Measurements from ENCODE around the gene KCTD20.

Gene KCTD20

DNA sequence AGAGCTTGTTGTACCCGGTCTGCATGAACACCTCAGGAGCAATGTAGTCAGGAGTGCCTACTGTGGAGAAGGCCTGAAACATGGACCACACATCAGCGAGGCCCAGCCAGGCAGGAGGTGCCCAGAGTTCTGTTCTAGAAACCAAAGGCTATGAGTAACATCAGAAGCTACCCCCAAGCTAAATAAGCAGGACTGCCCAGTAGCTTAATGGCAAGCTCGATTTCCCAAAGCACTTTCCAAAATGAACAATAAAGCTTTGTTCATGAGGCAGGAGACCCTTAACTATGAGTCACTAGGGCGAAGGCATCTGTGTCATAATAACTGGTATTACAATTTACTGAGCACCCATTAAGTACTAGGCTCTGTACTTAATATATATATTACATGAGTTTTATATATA is 57.1 kb downstream of the KCTD20 start:
- no peak for DNase-seq

DNA sequence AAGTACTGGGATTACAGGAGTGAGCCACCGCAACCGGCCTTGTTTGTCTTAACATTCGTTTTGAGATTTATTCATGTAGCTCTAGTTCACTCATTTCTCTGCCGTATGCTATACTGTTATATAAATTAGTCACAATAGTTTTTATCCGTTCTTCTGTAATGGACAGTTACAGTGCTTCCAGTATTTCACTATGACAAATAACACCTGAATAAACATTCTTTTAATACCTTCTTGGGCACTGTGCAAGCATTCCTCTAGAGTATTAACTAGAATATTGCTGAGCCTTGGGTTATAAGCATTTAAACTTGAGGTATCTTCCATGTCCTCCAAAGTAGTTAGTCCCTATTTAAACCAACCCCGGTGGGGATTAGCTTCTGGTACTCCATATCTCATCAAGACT is 58.9 kb downstream of the KCTD20 start:
- no peak for DNase-seq

DNA sequence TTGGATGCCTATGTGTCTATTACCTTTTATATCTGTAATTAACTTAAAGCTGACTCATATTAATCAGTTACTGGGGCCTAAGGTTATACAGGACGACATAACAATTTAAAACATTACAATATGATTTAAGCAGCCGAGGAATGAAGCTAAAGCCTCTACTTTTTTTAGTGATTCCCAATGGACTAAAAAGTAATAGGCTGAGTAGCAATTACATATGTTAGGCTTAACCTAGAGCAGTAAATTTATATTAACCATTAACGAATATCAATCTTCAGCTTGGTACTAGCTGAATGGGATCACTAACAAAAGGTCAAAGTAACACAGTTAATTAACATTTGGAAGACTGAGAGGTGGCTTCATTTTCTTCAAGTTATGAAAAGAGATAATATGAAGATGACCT is 61.4 kb downstream of the KCTD20 start:
- no peak for DNase-seq

DNA sequence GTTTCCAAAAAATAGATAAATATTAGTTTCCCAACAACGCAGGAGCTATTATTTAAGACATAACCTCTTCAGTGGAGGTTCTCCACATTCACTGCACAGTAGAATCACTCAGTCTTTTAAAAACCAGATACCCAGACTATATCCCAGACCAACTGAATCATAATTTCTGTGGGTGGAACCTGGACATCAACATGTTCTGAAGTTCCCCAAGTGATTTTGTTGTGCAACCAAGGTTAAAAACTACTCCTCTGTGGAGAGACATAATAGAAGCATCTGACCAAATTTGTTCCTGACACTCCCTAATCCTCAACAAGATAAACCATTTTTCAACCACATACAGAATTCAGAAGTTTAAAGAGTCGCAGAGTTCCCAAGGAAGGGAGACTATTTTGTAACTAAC is 62.2 kb downstream of the KCTD20 start:
- DNase-seq, result no peak

DNA sequence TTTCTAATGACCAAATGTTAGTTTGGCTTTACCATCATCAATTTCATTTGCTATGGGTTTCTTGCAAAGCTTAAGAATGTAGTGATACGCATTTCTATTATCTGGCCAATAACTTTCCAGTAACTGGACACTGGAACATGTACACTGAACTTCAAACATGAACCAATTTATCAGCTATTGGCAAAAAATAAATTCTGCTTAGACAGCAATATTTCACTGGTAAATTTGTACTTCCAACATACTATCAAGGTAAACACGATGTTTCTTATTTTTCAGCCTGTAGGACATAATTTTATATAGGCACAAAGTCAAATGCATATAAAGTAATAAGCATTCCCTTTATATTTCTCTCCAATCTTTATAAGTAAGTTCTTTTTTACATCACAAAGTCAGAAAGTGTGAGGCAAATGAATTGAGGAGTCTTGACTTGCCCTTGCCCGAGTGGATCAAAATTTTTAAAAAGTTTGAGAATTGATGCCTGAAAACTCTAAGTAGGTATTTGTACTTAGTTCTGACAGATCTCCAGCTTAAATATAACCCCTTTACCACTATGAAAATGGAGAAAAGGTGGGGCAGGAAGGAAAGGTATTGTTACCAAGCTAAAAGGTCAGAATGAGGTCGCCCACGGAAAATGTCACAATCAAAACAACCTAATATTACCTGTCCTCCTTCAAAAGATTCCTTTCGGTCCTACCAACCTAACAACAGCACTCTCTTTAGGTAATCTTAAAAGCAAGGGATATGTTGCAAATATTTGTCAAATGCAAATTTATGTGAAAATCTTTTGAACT is 63.1 kb downstream of the KCTD20 start:
- no peak for DNase-seq

DNA sequence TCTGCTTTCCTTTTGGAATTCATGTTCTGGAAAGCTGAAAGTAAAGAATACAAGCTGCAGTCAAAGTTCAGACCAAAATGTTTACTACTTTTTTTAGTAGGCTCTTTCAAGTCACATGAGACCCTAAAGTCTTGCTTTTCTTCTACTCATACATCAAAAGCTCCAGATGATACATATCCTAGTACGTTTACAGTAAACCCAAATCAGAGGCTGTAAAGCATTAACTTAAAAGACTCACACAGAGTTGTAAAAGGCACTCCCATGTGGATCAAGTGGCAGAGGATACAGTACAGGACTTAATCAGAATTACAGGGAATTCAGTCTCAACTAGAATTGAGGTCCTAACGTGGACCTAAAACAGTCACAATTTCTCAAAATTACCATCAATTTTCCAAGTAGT is 63.8 kb downstream of the KCTD20 start:
- no peak for DNase-seq

DNA sequence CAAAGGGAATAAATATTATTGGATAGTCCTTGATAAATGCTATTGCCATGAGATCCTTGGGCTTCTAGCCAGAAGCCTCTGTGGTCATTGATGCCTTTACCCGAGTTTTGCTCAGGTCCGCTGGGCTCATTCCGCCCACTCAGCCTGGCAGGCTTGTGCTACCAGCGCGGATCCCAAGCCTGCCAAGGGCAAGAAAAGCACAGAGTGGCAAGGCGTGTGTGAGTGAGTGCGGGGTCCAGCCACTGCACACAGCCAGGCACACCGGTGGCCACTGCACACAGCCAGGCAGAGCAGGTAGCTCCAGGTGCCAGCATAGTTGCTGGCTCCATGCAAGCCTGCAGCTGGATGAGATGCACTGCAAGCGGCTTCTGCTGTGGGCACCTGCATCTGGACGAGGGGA is 65.7 kb downstream of the KCTD20 start:
- DNase-seq, result no peak

DNA sequence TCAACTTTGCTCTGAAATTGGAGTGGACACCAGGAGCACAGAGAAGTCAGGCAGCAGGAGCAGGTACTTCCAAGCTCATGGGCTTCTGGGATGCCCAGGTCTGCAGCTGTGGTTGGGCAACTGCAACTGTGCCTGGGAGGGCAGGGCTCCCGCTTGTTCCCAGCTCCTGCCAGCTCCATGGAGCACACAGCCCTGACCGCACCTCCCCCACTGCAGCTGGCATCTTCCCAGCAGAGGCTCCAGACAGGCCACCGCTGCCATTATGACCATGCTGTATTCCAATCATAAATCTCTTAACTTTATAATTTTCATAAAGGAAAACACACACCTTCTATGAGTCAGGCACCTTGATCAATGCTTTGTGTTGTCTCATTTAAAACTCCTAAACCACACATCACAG is 67.6 kb downstream of the KCTD20 start:
- no peak for DNase-seq

DNA sequence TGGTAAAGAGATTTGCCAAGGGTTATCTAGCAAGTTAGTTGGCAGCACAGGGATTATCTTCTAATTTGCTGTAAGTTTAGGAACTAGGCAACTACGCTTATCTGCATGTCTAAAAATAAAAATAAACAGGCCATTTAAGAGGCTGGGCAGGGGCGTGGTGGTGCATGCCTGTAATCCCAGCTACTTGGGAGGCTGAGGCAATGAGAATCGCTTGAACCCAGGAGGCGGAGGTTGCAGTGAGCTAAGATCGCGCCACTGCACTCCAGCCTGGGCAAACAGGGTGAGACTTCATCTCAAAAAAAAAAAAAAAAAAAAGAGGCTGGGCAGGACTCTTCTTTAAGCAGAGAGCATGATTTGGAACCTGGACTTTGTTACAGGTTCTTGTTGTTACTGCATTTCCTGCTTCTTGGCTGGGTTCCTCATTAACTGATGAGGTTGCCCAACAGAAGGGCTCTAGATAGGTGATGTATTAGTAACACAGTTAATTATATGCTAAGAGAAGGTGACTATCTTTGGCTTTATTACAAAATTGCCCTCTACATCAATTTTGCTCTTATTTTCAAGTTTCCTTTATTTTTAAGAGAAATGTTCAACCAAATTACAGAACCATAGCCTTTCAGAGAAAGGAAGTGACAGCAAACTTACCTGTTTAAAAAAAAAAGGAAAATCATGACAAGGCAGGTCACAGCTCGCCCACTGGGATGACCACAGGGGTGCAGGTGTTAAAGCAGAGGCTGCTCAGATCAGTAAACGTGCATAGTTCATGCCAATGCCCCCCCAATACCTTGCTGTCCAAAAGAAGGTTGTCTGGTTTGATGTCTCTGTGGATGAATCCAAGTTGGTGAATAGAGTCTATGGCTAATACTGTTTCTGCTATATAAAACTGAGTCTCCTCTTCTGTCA is 72.0 kb downstream of the KCTD20 start:
- DNase-seq, result peak; percentile 44

DNA sequence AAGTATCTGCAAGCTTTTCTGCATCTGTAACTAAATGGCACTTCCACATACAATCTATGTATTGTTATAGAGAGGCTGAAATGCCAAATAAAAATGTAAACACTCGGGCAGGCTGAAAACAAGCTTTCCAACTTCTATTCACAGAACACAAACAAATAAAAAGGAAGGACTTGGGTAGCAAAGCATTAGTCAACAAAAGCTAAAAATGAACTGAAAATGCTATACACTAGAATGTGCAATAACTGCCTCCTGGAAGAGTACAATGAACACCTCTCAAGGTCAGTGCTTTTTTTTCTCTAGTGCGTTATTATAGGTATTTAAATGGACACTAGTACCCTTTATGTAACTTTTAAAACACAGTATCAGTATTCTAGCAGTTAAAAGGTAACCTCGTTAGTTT is 73.0 kb downstream of the KCTD20 start:
- no peak for DNase-seq

DNA sequence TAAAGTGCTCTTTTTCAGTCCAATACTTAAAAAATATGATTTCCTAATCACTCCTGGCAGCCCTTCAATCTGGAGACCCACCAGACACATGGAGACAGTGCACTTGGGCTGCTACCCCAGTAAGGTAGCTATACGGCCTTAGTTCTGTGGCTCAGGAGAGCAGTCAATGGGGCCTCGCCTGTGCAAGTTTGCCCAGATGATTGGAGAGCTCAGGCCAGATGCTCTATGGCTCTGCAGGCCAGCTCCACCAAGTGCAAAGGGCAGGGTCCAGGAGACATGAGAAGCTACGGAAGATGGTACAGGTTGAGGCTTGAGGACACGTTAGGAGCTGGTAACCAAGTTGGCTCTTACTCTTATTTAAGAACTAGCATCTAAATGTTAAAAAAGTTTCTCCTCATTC is 73.8 kb downstream of the KCTD20 start:
- no peak for DNase-seq

DNA sequence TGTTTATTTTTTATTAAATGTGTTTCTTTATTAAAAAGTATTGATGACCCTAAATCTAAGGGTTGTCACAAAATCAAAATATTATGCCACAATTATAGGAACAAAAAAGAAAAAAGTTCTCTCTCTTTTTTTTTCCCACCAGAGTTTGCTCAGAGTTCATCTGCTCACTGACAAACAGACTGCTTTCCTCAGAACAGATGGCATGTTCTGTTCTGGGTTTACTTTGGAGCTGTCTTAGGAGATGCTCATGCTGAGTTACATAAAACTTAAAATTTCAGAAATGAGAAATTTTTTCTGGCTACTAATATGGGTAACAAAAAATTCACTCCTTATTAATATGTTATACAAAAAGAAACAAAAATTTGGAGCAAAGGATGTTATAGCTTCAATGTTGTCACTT is 74.2 kb downstream of the KCTD20 start:
- no peak for DNase-seq

DNA sequence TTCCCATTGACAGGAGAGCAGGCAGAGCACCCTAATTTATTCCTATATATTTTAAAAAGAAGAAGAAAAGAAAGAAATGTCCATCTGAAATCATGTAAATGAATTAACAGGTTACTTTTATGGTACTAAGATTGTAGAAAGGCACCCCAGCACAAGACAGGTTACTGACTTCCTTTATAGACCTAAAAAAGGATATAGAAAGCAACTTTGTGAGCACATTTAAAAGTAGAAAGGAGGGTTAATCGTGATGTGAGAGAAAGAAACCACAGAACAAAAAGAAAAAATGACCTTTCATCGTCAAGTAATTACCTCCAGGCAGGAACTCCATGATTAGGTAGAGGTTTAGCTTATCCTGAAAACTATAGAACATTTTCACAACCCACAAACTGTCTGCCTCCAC is 74.6 kb downstream of the KCTD20 start:
- no peak for DNase-seq

DNA sequence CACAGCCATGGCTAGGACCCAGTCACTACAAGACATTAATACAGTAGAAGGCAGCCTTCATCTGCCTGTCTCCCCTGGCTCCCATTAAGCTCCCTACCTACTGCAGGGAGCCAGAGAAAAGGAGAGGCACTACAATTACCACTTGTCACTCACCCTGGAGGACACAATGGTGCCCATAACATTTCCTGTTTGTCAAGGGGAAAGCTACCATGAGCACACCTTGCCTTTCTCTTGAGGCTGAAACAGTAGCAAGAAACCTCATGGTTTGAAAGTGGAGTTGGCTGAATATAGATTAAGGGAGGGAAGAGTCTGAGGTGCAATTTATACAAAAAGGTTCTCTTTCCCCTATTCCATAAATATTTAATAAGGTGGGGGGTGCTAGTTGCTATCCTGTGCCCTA is 76.6 kb downstream of the KCTD20 start:
- DNase-seq, result peak; percentile 47

DNA sequence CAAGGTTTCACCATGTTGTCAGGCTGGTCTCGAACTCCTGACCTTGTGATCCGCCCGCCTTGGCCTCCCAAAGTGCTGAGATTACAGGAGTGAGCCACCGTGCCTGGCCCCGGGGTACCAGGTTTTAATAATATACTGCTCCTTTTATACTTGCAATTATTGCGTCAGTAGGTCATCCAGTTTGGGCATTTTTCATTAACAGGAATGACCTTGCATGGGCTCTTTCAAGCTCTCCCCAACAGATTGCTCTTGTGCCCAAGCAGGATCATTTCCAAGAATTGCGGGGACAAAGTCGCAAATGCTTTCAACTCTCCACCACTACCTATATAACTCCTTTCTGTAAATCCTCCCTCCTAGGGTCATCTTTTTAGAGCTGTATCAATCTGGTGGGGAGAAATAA is 80.7 kb downstream of the KCTD20 start:
- no peak for DNase-seq

DNA sequence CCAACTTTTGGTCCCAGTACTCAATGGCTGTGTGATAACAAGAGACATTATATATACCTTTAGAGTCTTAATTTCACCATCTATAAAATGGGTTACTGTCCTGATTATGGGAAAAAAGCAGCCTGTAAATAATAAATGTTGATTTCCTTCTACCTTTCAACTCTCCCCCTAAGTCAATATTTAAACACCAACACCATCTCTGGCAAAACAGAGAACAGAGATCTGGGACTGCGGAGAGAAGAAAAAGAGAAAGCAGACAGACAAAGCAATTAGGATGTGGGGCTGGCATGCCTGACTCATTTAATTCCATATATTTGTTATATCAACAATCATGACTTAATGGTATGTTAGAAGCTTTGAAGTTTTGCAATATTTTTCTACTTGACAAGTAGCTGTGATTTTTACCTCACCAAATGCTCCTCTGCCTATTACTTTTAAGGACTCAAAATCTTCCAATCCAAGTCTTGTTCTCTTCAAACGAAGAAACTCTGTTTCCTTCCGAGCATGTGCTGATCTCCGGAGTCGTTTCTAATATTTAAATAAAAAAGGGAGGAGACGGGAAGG is 81.2 kb downstream of the KCTD20 start:
- no peak for DNase-seq

DNA sequence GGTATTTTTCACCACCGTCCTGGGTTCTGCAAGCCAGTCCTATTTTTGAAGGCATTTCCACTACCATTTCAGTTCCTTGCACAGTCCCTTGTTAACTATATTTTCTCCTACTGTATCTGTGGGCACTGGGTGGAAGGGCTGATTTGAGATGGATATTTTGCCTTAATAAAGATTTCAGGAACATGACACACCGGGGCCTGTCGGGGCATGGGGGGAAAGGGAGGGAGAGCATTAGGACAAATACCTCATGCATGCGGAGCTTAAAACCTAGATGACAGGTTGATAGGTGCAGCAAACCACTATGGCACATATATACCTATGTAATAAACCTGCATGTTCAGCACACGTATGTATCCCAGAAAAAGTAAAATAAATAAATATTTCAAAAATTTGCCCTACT is 82.1 kb downstream of the KCTD20 start:
- no peak for DNase-seq

DNA sequence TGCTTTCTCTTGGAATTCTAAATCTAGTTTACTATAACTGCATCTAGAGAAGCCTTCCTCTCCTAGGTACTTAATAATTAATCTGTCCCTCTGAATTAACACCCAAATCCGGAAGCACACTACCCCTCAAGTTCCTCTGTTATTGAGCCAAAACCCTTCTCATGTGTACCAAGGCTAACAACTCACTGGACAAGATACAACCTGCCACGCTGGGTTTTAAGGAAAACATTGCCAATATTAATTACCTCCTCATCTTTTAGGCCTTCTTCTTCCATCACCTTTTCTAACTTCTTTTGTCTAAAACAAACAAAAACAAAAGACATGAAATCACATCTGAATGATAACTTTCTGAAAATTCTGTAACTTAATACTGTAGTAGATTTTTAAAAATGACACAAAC is 82.5 kb downstream of the KCTD20 start:
- DNase-seq, result no peak

DNA sequence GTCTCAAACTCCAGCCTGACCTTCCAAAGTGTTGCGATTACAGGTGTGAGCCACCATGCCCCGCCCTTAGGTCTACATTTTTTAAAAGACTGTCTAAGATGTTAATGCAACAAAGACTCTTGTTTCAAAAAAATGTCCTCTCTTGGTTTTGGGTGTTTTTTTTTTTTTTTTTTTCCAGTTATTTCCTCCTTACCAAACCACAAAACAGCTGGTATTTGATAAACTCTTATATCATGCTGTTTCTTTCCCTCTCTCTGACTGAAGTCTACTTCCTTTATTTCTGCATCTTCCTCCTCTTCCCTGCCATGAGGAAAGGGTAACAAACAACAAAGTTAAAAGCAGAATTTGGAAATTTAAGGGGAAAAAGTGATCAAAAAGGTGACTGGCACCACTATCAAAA is 83.3 kb downstream of the KCTD20 start:
- DNase-seq, result no peak

DNA sequence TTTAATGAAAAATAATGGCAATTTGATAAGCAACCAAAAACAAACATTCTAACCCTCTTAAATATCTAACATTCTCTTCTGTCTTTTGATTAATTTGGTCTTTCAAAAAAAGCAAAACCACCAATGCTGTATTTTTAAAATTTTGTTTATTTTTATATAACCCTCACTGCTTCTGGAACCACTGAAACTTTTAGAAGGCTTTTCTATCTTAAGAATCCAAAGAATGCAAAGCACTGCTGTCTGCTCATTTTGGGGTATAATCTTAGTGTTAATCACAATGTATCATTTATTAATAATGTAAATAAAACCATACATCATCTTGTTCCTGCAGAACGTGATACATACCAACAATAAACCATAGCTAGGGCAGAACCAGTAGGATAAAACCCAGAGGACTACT is 90.5 kb downstream of the KCTD20 start:
- no peak for DNase-seq

DNA sequence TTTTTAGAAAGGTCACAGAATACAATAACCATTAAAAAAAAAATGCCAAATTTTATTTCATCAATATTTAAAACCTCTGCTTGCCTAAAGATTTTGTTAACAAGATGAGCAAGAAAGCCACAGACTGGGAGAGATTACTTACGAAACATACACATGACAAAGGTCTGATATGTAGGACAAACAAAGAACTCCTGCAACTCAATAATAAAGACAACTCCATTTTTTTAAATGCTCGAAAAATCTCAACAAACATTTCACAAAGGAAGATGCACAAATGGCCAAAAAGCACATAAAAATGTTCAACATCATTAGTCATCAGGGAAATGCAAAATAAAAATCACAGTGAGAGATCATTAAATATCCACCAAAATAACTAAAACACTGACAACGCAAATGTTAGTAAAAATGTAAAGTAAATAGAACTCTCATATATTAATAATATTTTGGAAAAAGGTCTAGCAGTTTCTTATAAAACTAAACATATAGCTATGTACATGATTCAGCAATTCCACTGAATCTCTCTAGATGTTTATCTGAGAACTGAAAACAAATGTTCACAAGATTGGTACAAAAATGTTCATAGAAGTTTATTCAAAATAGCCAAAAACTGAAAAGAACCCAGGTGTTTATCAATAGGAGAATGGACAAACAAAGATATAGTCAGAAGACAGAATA is 94.2 kb downstream of the KCTD20 start:
- DNase-seq, result no peak

DNA sequence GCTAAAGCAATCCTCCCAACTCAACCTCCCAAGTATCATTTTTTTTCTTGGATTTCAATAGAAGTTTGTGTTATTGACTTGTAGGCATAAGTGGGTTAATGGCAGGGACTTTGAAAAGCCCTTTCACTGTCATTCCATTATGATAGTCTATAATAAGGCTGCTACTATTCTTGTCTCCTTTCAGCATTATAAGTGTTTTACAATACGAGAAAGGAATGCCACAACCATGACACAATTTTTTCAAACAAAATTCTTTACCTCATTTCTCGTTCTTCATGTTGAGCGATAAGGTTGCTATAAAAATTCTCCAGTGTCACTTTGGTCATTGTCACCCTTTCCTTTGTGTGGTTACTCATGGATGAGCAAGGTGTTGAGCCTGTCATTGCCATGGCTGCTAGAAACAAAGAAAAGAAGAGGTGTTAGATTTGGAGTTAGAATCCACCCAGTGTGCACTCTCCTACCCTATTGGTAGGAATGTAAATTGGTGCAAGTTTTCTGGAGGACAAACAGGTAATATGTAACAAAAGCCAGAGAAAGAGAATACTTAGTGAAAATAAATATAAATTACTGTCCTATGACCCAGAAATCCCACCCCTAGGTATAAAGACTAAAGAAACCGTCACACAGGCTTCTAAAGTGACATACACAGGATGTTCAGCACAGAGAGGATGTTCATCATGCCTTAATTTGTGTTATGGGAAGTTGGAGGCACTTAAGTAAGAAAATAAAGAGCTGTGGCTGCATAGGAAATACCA is 97.2 kb downstream of the KCTD20 start:
- DNase-seq, result no peak
